DND-41 (cell line): ENCODE data around the gene LRFN2.

Source experiments
- ATAC-seq: fragments of 200-7000 bp; cut with Tn5 transposase; 3 replicates; pipeline ENCODE4 v1.9.1; 2021; ENCODE audit warnings: low read depth; ENCODE audit not compliant: insufficient read depth
- DNase-seq: peaks from one replicate; pipeline ENCODE4 v3.0.0-alpha.2; 2020
- H2AFZ ChIP-seq: 2 replicates; pipeline ENCODE4 v1.6.0; 2012; ENCODE audit warnings: low read depth, low read length
- H3K27ac ChIP-seq: 2 replicates; pipeline ENCODE4 v1.5.1; 2012; ENCODE audit warnings: low read length, inconsistent platforms
- H3K27me3 ChIP-seq: fragments of 200-600 bp; sonication (generic); 2 replicates; pipeline ENCODE4 v1.6.0; 2012; ENCODE audit warnings: low read length, mild to moderate bottlenecking, inconsistent platforms; ENCODE audit not compliant: insufficient read depth, poor library complexity
- H3K36me3 ChIP-seq: 2 replicates; pipeline ENCODE4 v1.5.1; 2012; ENCODE audit warnings: low read length, inconsistent platforms; ENCODE audit not compliant: insufficient read depth
- H3K4me1 ChIP-seq: 2 replicates; pipeline ENCODE4 v1.5.1; 2012; ENCODE audit warnings: mild to moderate bottlenecking, low read length; ENCODE audit not compliant: insufficient read depth
- H3K4me2 ChIP-seq: 2 replicates; pipeline ENCODE4 v1.6.0; 2012; ENCODE audit warnings: mild to moderate bottlenecking, moderate library complexity, low read length, inconsistent platforms; ENCODE audit not compliant: insufficient read depth
- H3K4me3 ChIP-seq, 2 experiments: fragments of 200-600 bp in 1 of 2; shearing (Covaris generic) in 1 of 2; 2 replicates each; pipeline ENCODE4 v1.5.1; 2012 to 2016; ENCODE audit warnings: inconsistent platforms in 2 of 2, low read length in 2 of 2, mild to moderate bottlenecking in 2 of 2, low read depth in 1 of 2, moderate library complexity in 1 of 2
- H3K79me2 ChIP-seq: 2 replicates; pipeline ENCODE4 v1.6.0; 2012; ENCODE audit warnings: low read length, inconsistent platforms; ENCODE audit not compliant: insufficient read depth
- H3K9ac ChIP-seq: 2 replicates; pipeline ENCODE4 v1.6.0; 2012; ENCODE audit warnings: low read depth, mild to moderate bottlenecking, inconsistent platforms, low read length, moderate library complexity
- H3K9me3 ChIP-seq: 2 replicates; pipeline ENCODE4 v1.5.1; 2012; ENCODE audit warnings: low read length, moderate library complexity, mild to moderate bottlenecking, inconsistent platforms; ENCODE audit not compliant: insufficient read depth, severe bottlenecking
- H4K20me1 ChIP-seq: 2 replicates; pipeline ENCODE4 v1.6.0; 2012; ENCODE audit warnings: low read length; ENCODE audit not compliant: insufficient read depth
- CTCF ChIP-seq: IDR thresholded peaks from 2 replicates; pipeline ENCODE4 v1.5.1; 2012; ENCODE audit warnings: borderline replicate concordance, low read length, moderate library complexity, mild to moderate bottlenecking; ENCODE audit not compliant: poor library complexity, severe bottlenecking; ENCODE audit errors: extremely low read depth
- EZH2 ChIP-seq: IDR thresholded peaks from 3 replicates; pipeline ENCODE4 v1.6.1; 2012; ENCODE audit warnings: borderline replicate concordance, low read depth, mild to moderate bottlenecking, moderate library complexity, low read length, inconsistent platforms; ENCODE audit not compliant: severe bottlenecking

The LRFN2 gene

GRCh38 chr6:40521496-40521895 is 65.7 kb downstream of the LRFN2 start:
- no peak overlapping the region for H3K27ac ChIP-seq
- H2AFZ ChIP-seq, result no peak overlapping the region
- H4K20me1 ChIP-seq, result no peaks in the 10 kb centered on the region

GRCh38 chr6:40520678-40521077 is 66.5 kb downstream of the LRFN2 start:
- H3K79me2 ChIP-seq, result no peaks in the 10 kb centered on the region
- no peak overlapping the region for H3K4me3 ChIP-seq
- no peaks in the 10 kb centered on the region for H4K20me1 ChIP-seq
- no peak overlapping the region for H3K4me2 ChIP-seq
- H3K36me3 ChIP-seq, result no peaks in the 10 kb centered on the region
- H3K4me1 ChIP-seq, result peaks cover 3% of the 10 kb centered on the region; the same call in 1 of the 2 replicates
- DNase-seq (no peak), ATAC-seq (no peak)
- no peak overlapping the region for H2AFZ ChIP-seq
- no peak overlapping the region for H3K9ac ChIP-seq
- H3K27me3 ChIP-seq, result no peaks in the 10 kb centered on the region
- TF ChIP-seq EZH2 (no peak), CTCF (no peak)
- no peaks in the 10 kb centered on the region for H3K9me3 ChIP-seq
- no peak overlapping the region for H3K27ac ChIP-seq

More at GRCh38 chr6:40521496-40521895, 65.7 kb downstream of the LRFN2 start:
- ATAC-seq, result no peak
- Histone ChIP-seq H3K36me3 (no peaks in the 10 kb centered on the region), H3K4me3 (no peak overlapping the region), H3K9me3 (no peaks in the 10 kb centered on the region), H3K27me3 (no peaks in the 10 kb centered on the region), H3K4me1 (peaks cover 3% of the 10 kb centered on the region; the same call in 1 of the 2 replicates), H3K9ac (no peak overlapping the region), H3K4me2 (no peak overlapping the region), H3K79me2 (no peaks in the 10 kb centered on the region)
- no peak for TF ChIP-seq CTCF
- no peak for TF ChIP-seq EZH2
- no peak for DNase-seq

DNA sequence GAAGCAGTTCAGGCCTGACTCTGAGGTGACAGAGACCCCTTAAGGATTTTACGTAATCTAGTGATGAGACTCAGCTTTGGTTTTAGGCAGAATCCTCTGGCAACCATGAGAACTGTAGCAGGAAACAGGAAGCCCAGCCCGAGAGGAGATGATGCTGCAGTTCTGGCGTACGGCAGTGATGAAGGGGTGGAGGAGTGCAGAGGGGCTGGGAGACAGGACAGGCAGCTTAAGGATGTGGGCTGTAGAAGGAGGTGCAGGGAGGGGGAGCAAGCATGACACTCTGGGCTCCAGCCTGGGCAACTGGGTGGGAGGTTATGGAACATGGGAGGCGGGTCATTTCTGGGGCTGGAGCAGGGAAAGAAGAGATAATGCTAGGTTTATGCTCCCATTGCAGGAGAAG is 67.1 kb downstream of the LRFN2 start:
- Histone ChIP-seq H2AFZ (no peak overlapping the region), H3K27ac (no peak overlapping the region), H3K27me3 (no peaks in the 10 kb centered on the region), H3K4me3 (no peak overlapping the region), H3K9me3 (no peaks in the 10 kb centered on the region), H3K4me1 (peaks cover 3% of the 10 kb centered on the region; the same call in 1 of the 2 replicates), H3K4me2 (no peak overlapping the region), H3K79me2 (no peaks in the 10 kb centered on the region), H4K20me1 (no peaks in the 10 kb centered on the region), H3K9ac (no peak overlapping the region), H3K36me3 (no peaks in the 10 kb centered on the region)
- ATAC-seq (peak; percentile 79), DNase-seq (peak; percentile 52)
- TF ChIP-seq EZH2, result no peak
- TF ChIP-seq CTCF, result no peak

- no peaks in the 10 kb centered on the region for H3K36me3 ChIP-seq
- H3K4me3 ChIP-seq, result no peak overlapping the region
- no peaks in the 10 kb centered on the region for H3K79me2 ChIP-seq
- H3K9me3 ChIP-seq, result no peaks in the 10 kb centered on the region
- ATAC-seq (no peak), DNase-seq (no peak)
- H3K27ac ChIP-seq, result no peak overlapping the region
- no peak overlapping the region for H2AFZ ChIP-seq
- no peaks in the 10 kb centered on the region for H4K20me1 ChIP-seq
- no peaks in the 10 kb centered on the region for H3K4me1 ChIP-seq
- TF ChIP-seq CTCF (no peak), EZH2 (no peak)
- no peak overlapping the region for H3K4me2 ChIP-seq
- H3K9ac ChIP-seq, result no peak overlapping the region
- no peaks in the 10 kb centered on the region for H3K27me3 ChIP-seq
Measured at GRCh38 chr6:40517654-40518053, 69.5 kb downstream of the LRFN2 start.
